ENCODE measurements around the gene BMF.

Gene BMF

DNA sequence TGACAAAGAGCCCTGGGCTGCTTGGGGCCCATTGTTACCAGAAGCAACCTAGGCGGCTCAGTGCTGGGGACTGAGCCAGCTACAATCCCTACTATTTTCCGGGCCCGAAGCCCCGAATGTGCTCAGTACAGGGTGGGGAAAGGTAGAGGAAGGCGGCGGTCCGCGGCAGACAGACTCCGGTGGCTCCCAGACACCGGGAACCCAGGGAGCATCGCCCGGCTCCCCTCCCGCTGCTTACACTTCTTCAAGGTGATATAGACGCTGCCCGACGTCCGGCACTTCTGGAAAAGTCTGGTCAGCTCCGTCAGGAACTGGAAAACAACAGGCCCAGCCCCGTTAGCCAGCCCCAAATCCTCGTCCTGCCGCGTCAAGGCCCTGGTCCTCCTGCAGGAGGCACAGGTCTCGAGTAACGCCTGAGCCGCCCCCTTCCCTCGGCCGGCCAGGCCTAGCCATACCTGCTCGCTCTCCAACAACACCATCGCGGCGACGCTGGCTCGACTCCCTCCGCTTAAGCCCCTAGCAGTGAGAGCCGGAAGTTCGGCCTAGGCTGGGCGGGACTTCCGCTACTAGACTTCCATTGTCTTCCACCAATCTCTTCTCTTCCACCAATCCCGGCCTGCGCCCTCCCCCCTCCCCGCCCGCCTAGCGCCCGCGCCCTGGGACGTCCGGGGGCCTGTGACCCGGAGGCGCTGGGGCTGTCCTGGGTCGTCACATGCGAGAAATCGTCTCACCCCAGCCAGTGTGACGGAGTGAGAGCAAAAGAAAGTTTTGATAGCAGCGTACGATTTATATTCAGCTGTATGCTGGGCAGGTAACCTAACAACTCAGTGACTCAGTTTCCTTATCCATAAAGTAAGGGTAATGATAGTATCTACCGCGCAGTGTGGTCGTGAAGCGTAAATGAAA, 69.8 kb downstream of the BMF start, which contains the start of gene SRP14:
Gene SRP14, minus strand, starts transcription at position 544 of the 906 bp plus-strand sequence. Its CDS starts 65 bp downstream, at position 479.
- ATAC-seq (replicated peaks; ENCODE audit: extremely low read depth, poor library complexity, severe bottlenecking) (peak; percentile 96), DNase-seq (ENCODE audit: low spot score in 2 of 2) (peak; percentile 78 to 88)
- H3K4me1 Mint-ChIP-seq, result peaks cover 40% of the 10 kb centered on the region
- no peaks in the 10 kb centered on the region for H3K27me3 Mint-ChIP-seq
- H3K27ac Mint-ChIP-seq (ENCODE audit: low read depth), result peak within 1 kb of the TSS; percentile 98
- peaks cover 41% of the 10 kb centered on the region for H3K36me3 Mint-ChIP-seq (ENCODE audit: insufficient read depth)
- H3K9me3 Mint-ChIP-seq, result no peaks in the 10 kb centered on the region
- H3K4me3 Mint-ChIP-seq, result peak within 1 kb of the TSS; percentile 100

- ATAC-seq (replicated peaks; ENCODE audit: extremely low read depth, poor library complexity, severe bottlenecking), result no peak
- Mint-ChIP-seq H3K27me3 (no peaks in the 10 kb centered on the region), H3K4me3 (peak overlapping the region; percentile 100), H3K9me3 (no peaks in the 10 kb centered on the region), H3K27ac (ENCODE audit: low read depth) (peak overlapping the region; percentile 98), H3K4me1 (peaks cover 40% of the 10 kb centered on the region), H3K36me3 (ENCODE audit: insufficient read depth) (peaks cover 46% of the 10 kb centered on the region)
- no peak for DNase-seq (ENCODE audit: low spot score in 2 of 2)
Observed at GRCh38 chr15:40038275-40038637, 70.4 kb downstream of the BMF start.
